GM18502 (cell line): ENCODE data around the gene TMEM204.

Experiments
- ATAC-seq: cut with Tn5 transposase; IDR thresholded peaks from one replicate; pipeline ENCODE4 v1.9.1; 2021; ENCODE audit warnings: mild to moderate bottlenecking; ENCODE audit not compliant: unreplicated experiment, poor library complexity

TMEM204 gene

GRCh38 chr16:1514507-1514906, 19.0 kb upstream of the TMEM204 start:
- ATAC-seq: no peak

DNA sequence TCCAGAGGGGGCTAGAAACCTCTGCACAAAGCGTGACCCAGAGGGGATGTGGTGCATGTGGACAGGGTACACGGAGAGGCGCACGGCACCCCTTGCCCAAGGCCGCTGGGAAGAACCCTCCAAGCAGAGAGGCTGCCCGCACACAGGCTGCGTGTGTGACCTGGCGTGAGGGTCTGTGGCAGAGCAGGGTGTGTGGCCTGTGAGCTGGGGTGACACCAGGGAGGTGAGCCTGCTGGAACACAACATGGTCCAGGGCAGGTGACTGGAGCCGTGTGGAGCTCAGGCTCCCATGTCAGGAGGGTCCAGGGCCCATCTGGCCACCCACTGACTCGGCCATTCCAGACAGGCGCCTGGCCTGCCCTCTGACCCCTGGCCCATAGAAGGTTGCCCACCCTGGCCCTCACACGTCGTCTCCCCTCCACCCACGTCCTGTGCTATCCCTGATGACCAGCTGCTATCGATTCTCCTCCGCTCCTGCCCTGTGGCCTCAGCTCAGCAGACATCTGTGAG, 14.8 kb upstream of the TMEM204 start:
- no peak for ATAC-seq

- ATAC-seq: no peak
Observed at GRCh38 chr16:1519831-1520230, 13.6 kb upstream of the TMEM204 start.

DNA sequence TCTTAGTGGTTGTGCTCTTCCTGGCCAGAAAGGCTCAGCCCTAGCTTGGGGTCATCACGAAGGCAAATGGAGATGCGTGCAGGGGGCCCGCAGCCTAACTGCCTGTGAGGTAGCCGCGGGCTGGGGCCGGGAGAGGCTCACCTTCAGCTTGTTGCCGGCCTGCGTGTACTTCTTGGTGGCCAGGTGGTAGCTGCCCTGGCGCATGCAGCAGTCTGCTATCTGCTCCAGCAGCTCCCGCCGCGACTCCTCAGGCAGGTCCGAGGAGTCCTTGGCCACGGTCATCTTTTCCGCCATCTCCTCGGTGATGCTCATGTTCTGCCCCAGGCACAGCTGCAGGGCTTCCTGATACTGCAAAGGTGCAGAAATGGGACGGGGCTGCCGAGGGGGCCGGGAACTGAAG, 13.0 kb upstream of the TMEM204 start:
- no peak for ATAC-seq

- ATAC-seq: no peak
Observed at GRCh38 chr16:1523581-1524245, 9.8 kb upstream of the TMEM204 start.

DNA sequence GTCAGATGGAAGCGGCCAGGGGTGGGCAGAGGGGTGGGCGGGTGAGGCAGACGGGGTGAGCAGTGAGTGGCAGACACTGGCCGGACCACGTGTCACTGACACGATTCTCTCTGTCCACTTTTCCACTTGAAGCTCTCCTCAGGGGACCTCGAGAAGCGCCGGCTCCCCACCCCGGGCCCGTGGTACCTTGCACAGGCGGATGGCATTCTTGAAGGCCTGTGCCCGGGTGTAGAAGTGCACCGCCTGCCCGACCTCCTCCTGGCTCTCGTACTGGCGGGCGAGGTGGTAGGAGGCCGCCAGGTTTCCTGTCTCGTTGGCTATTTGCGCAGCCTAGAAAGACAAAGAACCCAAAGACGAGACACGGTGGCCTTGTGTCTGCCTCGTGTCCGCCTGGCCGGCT, 9.1 kb upstream of the TMEM204 start:
- no peak for ATAC-seq

DNA sequence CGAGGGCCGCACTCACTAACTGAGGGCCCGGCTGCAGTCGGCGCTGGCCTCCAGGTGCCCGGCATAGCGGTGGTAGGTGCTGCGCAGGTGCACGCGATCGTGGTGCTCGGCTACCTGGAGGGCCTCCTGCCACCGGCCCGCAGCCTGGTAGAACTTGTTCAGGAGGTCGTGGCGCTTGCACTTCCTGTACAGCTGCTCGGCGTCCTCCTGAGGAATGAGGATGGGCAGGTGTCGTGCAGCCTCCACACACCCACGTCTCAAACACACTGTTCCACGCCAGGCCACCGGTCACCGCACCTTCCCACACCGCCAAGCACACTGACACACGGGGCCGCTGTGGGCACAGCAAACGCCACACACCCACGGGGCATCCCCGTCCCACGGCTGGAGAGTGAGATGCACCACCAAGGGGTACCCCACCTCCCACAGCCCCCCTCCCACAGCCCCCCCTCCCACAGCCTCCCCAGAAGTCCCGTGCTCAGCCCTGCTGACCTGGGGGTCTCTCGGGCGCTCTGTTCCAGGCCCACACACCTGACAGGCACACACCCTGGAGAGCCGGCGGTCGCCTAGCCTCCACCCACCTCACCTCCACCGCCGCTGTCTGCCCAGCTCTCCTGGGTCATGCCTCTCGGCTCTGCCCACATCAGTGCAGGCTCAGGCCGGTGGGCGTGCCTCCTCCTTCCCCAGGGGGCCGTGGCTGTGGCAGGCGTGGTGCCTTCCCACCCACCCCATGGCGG, 7.4 kb upstream of the TMEM204 start:
- no peak for ATAC-seq

DNA sequence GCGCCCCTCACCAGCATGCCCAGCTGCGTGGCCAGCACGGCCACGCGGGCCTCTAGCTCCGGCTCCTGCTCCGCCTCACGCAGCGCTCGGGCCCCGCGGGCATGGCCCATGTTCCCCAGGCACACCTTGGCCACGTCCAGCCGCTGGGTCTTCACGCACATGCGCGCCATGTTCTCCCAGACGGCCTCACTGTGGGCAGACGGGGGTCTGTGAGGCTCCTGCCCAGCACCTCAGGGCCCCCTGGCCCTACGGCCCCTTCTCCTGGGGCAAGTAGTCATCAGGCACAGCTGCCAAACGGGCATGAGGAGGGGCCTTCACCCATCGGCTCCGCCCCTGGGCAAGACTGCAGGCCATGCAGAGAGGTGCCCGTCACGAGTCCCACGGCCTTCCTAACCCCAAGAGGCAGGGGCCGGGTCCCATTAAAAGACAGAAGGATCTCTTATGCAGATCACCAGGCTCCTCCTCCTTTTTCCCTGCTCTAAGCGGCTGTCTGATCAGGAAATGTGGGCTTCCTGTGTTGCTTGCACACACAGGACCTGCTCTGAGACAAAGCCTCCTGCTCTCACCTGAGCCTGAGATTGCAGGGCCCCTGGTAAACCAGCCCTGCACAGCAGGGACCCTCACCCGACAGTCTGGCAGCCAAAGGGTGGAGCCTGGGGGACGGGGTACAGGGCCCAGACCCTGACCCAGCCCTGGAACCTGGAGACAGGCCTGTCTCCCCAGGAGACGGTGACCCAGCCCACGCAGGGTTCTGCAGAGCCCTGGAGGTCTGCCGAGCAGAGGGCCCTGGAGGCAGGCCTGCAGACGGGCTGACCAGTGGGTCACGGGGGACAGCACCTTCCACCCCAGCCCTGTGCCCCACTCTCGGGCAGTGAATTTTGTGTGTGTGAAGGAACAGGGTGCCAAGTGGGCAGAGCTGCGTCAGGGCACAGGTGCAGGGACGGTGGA, 6.6 kb upstream of the TMEM204 start:
- no peak for ATAC-seq

GRCh38 chr16:1527836-1528811, 5.3 kb upstream of the TMEM204 start:
- ATAC-seq: no peak

DNA sequence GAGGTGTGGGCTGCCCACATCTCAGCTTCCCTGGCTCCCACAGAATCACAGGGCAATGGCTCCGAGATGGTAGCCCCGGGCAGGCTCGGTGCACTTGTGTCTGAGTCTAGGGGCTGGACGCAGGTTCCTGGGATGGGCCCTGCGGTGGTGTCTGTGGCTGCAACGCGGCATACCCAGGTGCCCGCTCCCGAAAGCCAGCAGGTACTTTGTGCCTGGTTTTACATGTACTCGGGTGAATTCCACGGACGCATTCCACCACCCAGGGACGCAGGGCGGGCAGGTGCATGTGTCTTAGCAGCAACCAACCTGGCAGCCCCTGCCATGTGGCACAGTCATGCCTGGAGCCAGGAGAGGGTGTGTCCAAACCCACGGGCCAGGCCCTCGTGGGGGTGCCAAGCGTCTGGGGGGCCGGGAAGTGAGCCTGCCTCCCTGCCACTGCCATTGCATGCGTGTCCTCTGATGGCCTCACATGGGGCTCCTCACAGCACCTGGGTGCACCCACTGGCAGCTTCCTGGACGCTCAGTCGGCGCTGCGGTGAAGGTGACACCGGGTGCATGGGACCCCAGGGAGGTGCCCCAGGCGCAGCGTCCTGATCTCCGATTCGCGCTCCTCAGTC, 4.4 kb upstream of the TMEM204 start:
- ATAC-seq: no peak

DNA sequence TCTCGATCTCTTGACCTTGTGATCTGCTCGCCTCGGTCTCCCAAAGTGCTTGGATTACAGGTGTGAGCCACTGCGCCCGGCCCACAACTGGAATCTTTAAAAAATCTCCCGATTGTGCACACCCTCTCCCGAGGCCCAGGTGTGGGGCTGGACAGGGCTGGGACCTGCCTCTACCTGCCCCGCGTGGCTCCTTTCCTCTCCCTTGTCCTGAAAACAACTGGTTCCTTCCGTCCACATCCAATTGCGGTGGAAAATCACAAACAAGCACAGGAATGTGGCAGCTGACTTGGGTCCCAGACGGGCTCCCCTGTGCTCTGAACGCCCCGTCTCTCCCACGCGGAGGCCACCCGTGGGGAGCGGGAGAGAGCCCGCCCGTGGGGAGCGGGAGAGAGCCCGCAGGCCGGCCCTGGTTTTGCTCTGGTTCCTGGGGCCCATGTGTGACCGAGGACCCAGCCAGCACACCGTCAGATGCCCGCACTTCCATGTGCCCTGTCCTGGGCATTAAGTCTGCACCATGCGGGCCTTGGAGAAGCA, 3.0 kb upstream of the TMEM204 start:
- ATAC-seq: no peak

DNA sequence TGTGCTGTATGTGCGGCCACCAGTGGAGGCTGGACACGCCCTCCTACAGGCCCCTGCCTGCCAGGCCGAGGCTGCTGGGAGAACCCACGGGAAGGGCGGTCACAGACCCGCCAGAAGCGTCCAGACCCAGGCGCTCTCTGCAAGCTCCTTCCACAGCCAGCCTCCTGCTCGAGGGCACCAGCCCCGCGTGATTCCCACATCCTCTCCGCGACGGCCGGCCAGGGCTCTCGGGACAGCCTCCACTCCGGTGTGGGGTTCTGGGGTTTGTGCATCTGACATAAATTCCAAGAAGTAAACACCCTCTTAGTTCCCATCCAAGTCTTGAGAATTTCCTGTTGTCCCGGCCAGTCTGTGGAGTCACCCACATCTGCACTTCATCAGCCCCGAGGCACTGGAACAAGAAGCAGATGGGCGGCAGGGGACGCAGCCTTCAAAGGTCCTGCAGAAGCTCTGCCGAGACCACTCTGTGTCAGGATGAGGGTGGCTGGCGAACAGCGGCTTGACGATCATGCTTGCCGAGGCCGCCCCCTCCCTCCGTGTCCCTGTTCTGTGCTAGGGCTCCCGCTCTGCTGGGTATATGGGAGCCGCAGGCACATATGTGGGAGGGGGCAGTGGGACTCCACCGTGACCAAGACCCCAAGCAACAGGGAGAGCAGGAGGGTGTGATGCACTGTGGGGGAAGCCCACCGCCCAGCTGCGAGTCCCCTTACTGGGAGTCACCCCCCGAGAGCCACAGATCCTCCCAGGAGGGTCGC, 2.4 kb upstream of the TMEM204 start:
- no peak for ATAC-seq

DNA sequence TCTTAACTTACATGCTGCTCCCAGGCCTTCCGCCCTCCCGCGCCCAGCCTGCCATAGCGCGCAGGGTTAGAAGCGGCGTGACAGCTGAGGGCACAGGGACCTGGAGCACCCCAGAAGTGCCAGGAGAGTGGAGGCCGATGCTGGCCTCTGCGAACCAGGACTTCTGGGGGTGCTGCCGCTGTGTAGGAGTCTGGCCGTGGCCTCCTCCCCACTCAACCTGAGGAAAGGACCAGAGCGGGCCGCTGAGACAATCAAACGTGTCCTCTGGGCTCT, 1.9 kb upstream of the TMEM204 start:
- no peak for ATAC-seq

DNA sequence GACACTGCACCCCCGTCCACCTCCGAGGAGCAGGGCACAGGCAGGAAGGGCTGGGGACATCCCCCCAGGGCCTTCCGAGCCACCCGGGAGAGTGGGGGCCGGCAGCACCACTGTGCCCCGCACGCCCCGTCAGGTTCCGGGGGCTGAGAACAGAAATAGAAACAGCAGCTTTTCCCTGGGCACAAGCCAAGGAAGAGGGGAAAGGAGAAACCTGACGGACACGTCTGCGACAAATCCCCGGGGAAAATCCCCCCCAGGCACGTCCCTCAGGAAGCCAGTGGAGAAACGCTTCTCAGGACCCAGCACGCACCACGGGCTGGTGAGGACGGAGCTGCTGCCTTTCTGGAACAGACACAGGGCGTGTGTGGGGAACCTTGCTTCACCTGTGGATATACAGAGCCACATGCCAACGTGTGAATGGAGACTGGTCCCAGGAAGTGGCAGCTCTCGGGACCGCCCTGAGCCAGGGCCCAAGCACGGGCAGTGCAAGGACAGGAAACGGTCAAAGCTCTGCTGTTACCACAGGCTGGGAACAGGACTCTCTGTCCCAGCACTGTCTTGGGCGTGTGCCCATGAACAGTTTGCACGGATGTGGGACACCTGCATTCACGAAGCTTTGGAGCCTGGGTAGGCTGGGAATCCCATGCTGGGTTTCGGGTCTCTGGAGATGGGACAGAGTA, 1.2 kb upstream of the TMEM204 start:
- ATAC-seq: no peak

- no peak for ATAC-seq
Observed at GRCh38 chr16:1532771-1533170, 695 bp upstream of the TMEM204 start.

DNA sequence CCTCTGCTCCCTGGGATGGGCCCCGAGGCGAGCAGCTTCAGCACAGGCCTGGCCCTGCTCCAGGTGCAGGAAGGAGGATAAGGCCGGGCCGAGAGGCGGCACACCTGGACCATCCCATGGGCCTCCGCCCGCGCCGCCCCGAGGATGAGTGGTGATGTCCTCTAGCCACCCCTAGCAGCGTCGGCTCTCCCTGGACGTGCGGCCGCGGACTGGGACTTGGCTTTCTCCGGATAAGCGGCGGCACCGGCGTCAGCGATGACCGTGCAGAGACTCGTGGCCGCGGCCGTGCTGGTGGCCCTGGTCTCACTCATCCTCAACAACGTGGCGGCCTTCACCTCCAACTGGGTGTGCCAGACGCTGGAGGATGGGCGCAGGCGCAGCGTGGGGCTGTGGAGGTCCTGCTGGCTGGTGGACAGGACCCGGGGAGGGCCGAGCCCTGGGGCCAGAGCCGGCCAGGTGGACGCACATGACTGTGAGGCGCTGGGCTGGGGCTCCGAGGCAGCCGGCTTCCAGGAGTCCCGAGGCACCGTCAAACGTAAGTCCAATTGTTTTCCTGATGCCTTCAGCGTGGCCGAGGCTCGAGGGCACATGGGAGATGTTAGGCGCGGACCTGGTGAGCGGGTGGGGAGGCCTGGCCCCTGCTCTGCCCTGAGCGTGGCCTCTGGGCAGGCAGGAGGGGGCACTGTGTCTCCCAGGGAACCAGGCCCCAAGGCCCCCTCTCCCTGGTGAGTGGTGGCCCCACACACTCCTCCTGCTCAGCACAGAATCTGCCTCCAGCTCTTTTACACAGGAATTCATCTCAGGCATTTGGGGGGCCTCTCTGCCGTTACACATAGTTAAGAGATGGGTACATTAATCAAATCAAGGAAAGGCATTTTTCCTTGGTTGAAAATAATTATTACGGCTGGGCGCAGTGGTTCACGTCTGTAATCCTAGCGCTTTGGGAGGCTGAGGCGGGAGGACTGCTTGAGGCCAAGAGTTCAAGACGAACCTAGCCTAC, 855 bp downstream of the TMEM204 start:
- no peak for ATAC-seq
